Activated T-helper 2 cell treated with anti-CD3 and anti-CD28 coated beads, Interferon-gamma antibody, Interleukin-2, Interleukin-4, amounts not matched to agents 10 μg/mL and 5 μg/mL and 100 μg/mL, durations not matched to agents 14 hours and 24 hours and 36 hours (primary cell): Measurements from ENCODE around the gene PLG. TPM values are rescaled to one million over a fixed set of nuclear protein-coding genes. Genes with fewer than 3 reads are reported as not detected.
"Not testable (repeated sequence)": the region's sequence is repeated elsewhere in the genome, so short reads cannot be mapped to it uniquely, and the experiment has no call there.

ENCODE experiments used
- DNase-seq: peaks from one replicate; pipeline ENCODE4 v3.0.0; 2021; ENCODE audit warnings: low spot score
- H3K27ac Mint-ChIP-seq: one replicate; pipeline ENCODE4 v1.8.0; 2021; ENCODE audit warnings: mixed read lengths
- H3K27me3 Mint-ChIP-seq: one replicate; pipeline ENCODE4 v1.8.0; 2021; ENCODE audit warnings: low read depth, mixed read lengths
- H3K36me3 Mint-ChIP-seq: one replicate; pipeline ENCODE4 v1.8.0; 2021; ENCODE audit warnings: low read depth, mixed read lengths
- H3K4me1 Mint-ChIP-seq: one replicate; pipeline ENCODE4 v1.8.0; 2021; ENCODE audit warnings: low read depth, mixed read lengths
- H3K4me3 Mint-ChIP-seq: one replicate; pipeline ENCODE4 v1.8.0; 2021; ENCODE audit warnings: low read depth, mild to moderate bottlenecking, moderate library complexity, mixed read lengths
- H3K9me3 Mint-ChIP-seq: one replicate; pipeline ENCODE4 v1.8.0; 2021; ENCODE audit warnings: mixed read lengths
- intact Hi-C: fragments of 100-400 bp; cut with micrococcal nuclease; formaldehyde crosslinking; loops from one replicate; pipeline ENCODE4 v1.15.1; 2023
- total RNA-seq: library from RNA; stranded (reverse); gene quantifications from 2 replicates; pipeline ENCODE4 v1.2.3, GENCODE V29; 2022

PLG gene
- total RNA-seq, 1 donor from 2014 or later, result 0.23 TPM

DNA sequence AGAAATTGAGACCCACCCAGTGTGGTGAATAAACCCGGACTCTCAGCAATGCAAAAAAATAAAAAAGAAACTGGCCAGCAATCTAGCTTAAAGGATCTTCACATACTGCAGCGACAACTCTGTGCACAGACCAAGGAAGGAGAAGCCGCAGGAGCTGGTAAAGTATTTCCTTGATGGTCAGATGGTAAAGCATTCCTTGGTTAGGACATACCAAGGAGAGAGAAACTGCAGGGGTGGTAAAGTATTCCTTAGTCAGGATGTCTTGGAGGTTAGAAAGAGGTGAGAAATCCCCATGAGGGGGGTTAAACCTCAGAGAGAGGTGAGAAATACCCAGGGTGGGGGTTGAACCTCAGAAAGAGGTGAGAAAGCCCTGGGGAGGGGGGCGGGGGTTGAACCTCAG, 86.8 kb downstream of the PLG start:
- Mint-ChIP-seq H3K27ac (no peak overlapping the region), H3K9me3 (peaks cover 9% of the 10 kb centered on the region), H3K4me3 (no peak overlapping the region), H3K36me3 (no peaks in the 10 kb centered on the region), H3K4me1 (peaks cover 3% of the 10 kb centered on the region), H3K27me3 (no peaks in the 10 kb centered on the region)
- DNase-seq, result no peak
- intact Hi-C loops, result no loop called here

DNA sequence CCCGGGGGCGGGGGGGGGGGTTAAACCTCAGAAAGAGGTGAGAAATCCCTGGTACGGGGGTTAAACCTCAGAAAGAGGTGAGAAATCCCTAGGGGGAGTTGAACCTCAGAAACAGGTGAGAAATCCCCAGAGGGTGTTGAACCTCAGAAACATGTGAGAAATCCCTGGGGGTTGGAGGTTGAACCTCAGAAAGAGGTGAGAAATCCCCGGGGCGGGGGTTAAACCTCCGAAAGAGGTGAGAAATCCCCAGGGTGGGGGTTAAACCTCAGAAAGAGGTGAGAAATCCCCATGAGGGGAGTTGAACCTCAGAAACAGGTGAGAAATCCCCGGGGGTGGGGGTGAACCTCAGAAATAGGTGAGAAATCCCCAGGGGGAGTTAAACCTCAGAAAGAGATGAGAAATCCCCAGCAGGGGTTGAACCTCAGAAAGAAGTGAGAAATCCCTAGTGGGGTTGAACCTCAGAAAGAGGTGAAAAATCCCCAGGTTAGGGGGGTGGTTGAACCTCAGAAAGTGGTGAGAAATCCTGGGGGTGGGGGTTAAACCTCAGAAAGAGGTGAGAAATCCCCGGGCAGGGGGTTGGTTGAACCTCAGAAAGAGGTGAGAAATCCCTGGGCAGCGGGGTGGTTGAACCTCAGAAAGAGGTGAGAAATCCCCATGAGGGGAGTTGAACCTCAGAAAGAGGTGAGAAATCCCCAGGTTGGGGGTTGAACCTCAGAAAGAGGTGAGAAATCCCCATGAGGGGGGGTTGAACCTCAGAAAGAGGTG, 87.4 kb downstream of the PLG start:
- Mint-ChIP-seq H3K27ac (no peak overlapping the region), H3K36me3 (no peaks in the 10 kb centered on the region), H3K27me3 (no peaks in the 10 kb centered on the region), H3K4me3 (no peak overlapping the region), H3K9me3 (peaks cover 9% of the 10 kb centered on the region), H3K4me1 (peaks cover 3% of the 10 kb centered on the region)
- no peak for DNase-seq
- intact Hi-C loops, result no loop called here

DNA sequence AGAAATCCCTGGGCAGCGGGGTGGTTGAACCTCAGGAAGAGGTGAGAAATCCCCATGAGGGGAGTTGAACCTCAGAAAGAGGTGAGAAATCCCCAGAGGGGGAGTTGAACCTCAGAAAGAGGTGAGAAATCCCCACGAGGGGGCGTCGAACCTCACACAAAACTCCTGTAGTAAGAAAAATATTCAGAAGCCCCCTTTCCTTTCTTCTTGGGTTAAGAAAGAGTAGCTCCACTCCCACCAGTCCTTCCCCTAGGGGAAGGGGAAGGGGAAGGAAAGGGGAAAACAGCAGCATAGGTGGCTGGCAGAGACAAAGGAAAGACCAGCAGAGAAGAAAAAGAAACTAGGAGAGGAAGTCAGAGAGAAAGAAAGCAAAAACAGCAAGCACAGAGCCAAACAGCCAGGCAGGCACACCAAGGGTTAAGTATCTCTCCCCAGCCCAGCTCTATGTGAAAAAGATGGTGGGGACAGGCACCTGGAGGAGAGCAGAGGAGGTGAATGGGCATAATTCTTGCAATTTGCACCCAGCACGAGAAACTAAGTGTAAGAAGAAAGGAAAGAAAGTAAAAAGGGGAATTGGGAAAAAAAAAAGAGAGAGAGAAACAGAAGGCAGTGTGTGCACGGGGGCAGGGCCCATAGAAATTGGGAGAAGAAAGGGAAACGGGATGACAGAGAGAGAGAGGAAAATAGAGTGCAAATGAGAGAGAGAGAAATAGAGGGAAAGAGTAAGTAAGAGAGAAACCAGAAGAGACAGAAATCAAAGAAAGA, 88.2 kb downstream of the PLG start:
- Mint-ChIP-seq H3K27me3 (no peaks in the 10 kb centered on the region), H3K36me3 (no peaks in the 10 kb centered on the region), H3K9me3 (peaks cover 9% of the 10 kb centered on the region), H3K4me3 (no peak overlapping the region), H3K27ac (no peak overlapping the region), H3K4me1 (peaks cover 3% of the 10 kb centered on the region)
- no peak for DNase-seq
- intact Hi-C loops, result no loop called here

DNA sequence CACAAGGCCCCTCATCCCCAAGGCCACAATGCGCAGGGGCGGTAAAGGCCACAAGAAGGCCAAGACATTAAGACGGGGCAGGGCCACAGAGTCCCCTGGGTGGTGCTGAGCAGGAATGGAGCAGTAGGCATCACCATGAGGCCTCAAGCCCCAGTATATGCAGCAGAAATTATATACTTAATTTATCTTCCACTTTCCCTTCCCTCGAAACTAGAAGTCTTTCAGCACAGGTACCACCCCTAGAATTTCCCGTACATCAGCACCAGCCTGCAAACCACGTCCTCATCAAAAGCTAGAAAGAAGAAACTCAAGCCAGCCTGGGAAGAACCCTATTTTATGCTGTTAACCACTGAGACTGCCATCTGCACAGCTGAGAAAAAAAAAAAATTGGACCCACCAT, 89.4 kb downstream of the PLG start:
- H3K36me3 Mint-ChIP-seq, result no peaks in the 10 kb centered on the region
- H3K4me1 Mint-ChIP-seq, result peaks cover 3% of the 10 kb centered on the region
- no peak overlapping the region for H3K27ac Mint-ChIP-seq
- H3K27me3 Mint-ChIP-seq, result no peaks in the 10 kb centered on the region
- H3K4me3 Mint-ChIP-seq, result no peak overlapping the region
- DNase-seq, result no peak
- peaks cover 9% of the 10 kb centered on the region for H3K9me3 Mint-ChIP-seq
- intact Hi-C loops, result no loop called here

DNA sequence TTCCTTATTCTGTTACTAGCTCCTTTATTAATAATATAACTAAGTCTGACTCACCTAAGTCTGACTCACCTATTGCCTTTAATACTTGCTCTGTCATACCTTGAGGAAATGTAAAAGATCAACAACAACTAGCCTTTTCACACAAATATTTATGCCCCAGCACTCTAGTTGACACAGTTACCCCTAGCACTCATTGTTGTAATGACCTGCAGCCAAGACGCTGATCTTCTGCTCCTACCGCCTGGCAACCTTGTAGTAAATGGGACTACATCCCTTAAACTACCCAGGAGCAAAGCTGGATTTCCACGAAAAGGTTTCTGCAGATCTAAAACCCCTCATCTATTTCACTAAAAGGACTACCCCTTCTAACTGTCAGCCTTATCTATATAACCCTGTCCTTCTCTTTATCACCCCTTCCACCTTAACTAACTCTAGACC, 90.0 kb downstream of the PLG start:
- H3K27me3 Mint-ChIP-seq, result no peaks in the 10 kb centered on the region
- H3K27ac Mint-ChIP-seq, result no peak overlapping the region
- H3K4me3 Mint-ChIP-seq, result no peak overlapping the region
- H3K4me1 Mint-ChIP-seq, result peaks cover 3% of the 10 kb centered on the region
- no peak for DNase-seq
- H3K36me3 Mint-ChIP-seq, result no peaks in the 10 kb centered on the region
- intact Hi-C loops, result no loop called here
- H3K9me3 Mint-ChIP-seq, result peaks cover 13% of the 10 kb centered on the region

DNA sequence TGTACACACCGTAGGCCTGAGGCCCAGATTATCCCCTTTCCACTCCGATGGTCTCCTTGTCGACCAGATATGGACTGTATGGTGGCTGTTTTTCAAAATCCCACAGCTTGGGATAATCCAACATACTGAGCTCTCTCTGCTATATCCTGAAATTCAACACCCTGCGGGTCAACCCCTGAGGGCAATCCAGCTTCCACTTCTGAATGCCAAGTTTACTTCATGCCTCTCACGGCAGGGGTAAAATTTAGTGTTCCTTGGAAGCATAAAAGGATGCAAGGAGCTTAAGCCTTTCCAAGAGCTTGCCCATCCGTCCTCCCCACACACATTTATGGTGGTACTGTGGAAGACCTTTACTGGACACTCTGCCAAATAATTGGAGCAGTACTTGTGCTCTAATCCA, 90.7 kb downstream of the PLG start:
- Mint-ChIP-seq H3K9me3 (peaks cover 15% of the 10 kb centered on the region), H3K36me3 (no peaks in the 10 kb centered on the region), H3K27me3 (no peaks in the 10 kb centered on the region)

DNA sequence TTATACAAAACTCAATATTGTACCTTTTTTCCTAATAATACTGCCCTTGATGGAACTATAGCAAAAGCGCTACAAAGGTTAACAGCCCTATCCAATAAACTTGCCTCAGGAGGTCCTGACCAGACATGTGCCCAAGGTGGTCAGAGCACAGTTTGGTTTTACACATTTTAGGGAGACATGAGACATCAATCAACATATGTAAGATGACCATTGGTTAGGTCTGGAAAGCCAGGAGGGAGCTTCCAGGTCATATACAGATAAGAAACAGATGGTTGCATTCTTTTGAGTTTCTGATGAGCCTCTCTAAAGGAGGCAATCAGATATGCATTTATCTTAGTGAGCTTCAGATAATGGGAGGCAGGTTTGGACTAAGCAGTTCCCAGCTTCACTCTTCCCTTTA, 91.6 kb downstream of the PLG start:
- Mint-ChIP-seq H3K36me3 (no peaks in the 10 kb centered on the region), H3K9me3 (peaks cover 10% of the 10 kb centered on the region), H3K27me3 (no peaks in the 10 kb centered on the region), H3K4me1 (peaks cover 3% of the 10 kb centered on the region), H3K27ac (no peak overlapping the region), H3K4me3 (no peak overlapping the region)
- intact Hi-C loops, result no loop called here
- DNase-seq, result no peak

More for the DNA sequence above, 90.7 kb downstream of the PLG start:
- Mint-ChIP-seq H3K27ac (no peak overlapping the region), H3K4me3 (no peak overlapping the region), H3K4me1 (peaks cover 3% of the 10 kb centered on the region)
- DNase-seq, result no peak
- intact Hi-C loops, result no loop called here

DNA sequence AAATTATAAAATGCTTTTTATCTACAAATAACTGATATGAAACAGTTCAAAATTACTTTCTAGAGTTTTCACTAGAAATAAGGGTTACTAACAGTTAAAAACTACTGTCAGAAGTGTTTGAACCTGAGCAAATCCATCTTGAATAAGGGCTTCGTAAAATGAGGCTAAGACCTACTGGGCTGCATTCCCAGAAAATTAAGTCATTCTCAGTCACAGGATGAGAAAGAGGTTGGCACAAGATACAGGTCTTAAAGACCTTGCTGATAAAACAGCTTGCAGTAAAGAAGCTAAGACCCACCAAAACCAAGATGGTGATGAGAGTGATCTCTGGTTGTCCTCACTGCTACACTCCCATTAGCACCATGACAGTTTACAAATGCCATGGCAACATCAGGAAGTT, 93.7 kb downstream of the PLG start:
- no peak overlapping the region for H3K27ac Mint-ChIP-seq
- peaks cover 16% of the 10 kb centered on the region for H3K9me3 Mint-ChIP-seq
- no peaks in the 10 kb centered on the region for H3K36me3 Mint-ChIP-seq
- H3K4me1 Mint-ChIP-seq, result peaks cover 2% of the 10 kb centered on the region
- no peak overlapping the region for H3K4me3 Mint-ChIP-seq
- no peak for DNase-seq
- intact Hi-C loops, result no loop called here
- no peaks in the 10 kb centered on the region for H3K27me3 Mint-ChIP-seq

DNA sequence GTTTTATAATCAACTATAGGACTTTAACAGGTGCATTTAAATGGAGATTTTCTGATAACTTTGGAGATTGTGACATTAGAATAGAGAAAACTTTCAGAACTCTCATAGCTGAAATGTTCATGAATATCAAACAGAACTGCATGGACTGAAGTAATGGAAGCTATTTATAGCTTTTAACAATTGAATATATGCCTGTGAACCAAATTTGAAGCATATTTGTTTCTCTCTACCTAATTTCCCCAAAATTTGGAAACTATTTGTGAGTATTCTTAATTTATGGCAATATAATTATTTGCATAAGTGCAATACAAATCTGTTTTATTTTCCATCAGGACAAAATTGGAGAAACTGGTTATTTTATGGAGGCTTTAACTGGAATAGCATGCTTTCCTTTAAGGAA, 96.6 kb downstream of the PLG start:
- no peaks in the 10 kb centered on the region for H3K27me3 Mint-ChIP-seq
- intact Hi-C loops, result no loop called here
- H3K36me3 Mint-ChIP-seq, result no peaks in the 10 kb centered on the region
- peaks cover 16% of the 10 kb centered on the region for H3K9me3 Mint-ChIP-seq
- DNase-seq, result no peak
- no peak overlapping the region for H3K4me3 Mint-ChIP-seq
- H3K27ac Mint-ChIP-seq, result no peak overlapping the region
- no peaks in the 10 kb centered on the region for H3K4me1 Mint-ChIP-seq

DNA sequence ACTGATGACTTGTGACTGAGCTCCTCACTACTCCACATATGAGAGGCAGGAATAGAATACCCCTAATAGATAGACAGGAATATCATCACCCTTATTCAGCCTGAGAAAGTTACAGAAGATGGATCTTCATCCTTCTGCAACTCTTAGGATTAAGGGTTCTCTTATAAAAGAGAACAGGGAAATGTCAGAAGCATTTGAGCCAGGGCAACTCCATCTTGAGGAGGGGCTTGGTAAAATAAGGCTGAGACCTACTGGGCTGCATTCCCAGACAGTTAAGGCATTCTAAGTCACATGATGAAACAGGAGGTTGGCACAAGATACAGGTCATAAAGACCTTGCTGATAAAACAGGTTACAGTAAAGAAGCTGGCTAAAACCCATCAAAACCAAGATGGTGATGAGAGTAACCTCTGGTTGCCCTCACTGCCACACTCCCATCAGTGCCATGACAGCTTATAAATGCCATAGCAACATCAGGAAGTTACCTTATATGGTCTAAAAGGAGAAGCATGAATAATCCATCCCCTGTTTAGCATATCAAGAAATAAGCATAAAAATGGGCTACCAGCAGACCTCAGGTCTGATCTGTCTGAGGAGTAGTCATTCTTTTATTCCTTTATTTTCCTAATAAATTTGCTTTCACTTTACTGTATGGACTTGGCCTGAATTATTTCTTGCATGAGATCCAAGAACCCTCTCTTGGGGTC, 97.9 kb downstream of the PLG start:
- intact Hi-C loops, result no loop called here
- Mint-ChIP-seq H3K4me1 (no peaks in the 10 kb centered on the region), H3K27ac (no peak overlapping the region), H3K27me3 (no peaks in the 10 kb centered on the region), H3K4me3 (no peak overlapping the region), H3K9me3 (peaks cover 16% of the 10 kb centered on the region), H3K36me3 (no peaks in the 10 kb centered on the region)
- DNase-seq, result no peak

DNA sequence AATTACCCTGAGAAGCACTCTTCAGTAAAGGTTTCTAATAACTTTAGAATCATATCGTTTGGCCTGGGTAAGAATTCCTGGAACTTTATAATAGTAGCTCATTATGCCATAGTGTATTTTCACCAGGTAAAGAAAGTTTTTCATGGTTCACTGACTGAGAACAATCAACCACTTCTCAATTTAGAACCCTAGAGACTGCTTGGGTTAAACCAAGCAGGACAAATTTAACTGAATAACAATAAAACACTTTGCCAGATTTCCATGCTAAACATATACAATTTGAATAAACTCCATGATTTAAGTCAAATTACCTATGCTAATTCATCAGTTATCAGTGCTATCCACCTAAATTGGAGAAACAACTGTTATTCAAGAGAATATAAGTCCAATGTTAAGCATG, 99.4 kb downstream of the PLG start:
- Mint-ChIP-seq H3K4me3 (no peak overlapping the region), H3K27me3 (no peaks in the 10 kb centered on the region), H3K27ac (no peak overlapping the region), H3K36me3 (no peaks in the 10 kb centered on the region), H3K4me1 (no peaks in the 10 kb centered on the region), H3K9me3 (peaks cover 16% of the 10 kb centered on the region)
- intact Hi-C loops, result no loop called here
- no peak for DNase-seq

DNA sequence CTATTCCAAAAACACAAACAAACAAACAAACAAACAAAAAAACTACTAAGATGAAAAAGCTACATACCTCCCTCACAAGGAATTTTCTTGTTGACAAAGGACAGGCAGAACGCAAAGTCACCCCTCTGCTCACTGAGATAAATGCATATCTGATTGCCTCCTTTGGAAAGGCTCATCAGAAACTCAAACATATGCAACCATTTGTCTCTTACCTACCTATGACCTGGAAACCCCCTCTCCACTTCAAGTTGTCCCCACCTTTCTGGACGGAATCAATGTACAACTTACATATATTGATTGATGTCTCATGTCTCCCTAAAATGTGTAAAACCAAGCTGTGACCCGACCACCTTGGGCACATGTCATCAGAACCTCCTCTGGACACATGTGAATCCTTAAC, 100.0 kb downstream of the PLG start:
- H3K36me3 Mint-ChIP-seq, H3K4me1 Mint-ChIP-seq, H3K27me3 Mint-ChIP-seq, H3K27ac Mint-ChIP-seq, intact Hi-C loops, H3K4me3 Mint-ChIP-seq, DNase-seq: not testable (repeated sequence)
- peaks cover 13% of the 10 kb centered on the region for H3K9me3 Mint-ChIP-seq
